ENCODE measurements around the gene RFC3. TPM values are rescaled to one million over a fixed set of nuclear protein-coding genes. Genes with fewer than 3 reads are reported as not detected.
"Not testable (repeated sequence)": the region's sequence is repeated elsewhere in the genome, so short reads cannot be mapped to it uniquely, and the experiment has no call there.

Gene RFC3
- total and polyA plus RNA-seq, 9 of the 15 experiments (the other 6 are each of a cell fraction or from before 2014, with no cell fraction given): 31.3 to 94.0 (median 54.0) TPM

- ChIA-PET POLR2A (no interaction called here), CTCF (ENCODE audit: low intra/inter-chr PET ratio) (no interaction called here)
- H3K9me3 ChIP-seq (replicated peaks; ENCODE audit: control insufficient read depth, insufficient read depth, low read depth, low read length): no peaks in the 10 kb centered on the region
- WGBS (ENCODE audit: insufficient coverage, low coverage, missing lambda C conversion rate): 19% methylated on average over 4 of the region's 4 CpGs
- H3K4me3 ChIP-seq: no peak overlapping the region
- H4K20me1 ChIP-seq (replicated peaks; ENCODE audit: control insufficient read depth, insufficient read depth, low read length): no peaks in the 10 kb centered on the region
- no peak overlapping the region for H2AFZ ChIP-seq (ENCODE audit: low read depth, low read length)
- BruUV-seq (replicated peaks): no TSS peak
- FAIRE-seq (no peak), DNase-seq (ENCODE audit: extremely low read depth in 1 of 4, low spot score in 3 of 4) (no peak), ATAC-seq (no peak)
- intact Hi-C loops (cut with micrococcal nuclease) (no loop called here), in situ Hi-C loops (cut with MboI) (no loop called here)
- H3K36me3 ChIP-seq (ENCODE audit: control insufficient read depth, insufficient read depth, low read length): no peaks in the 10 kb centered on the region
- no peaks in the 10 kb centered on the region for H3K9me1 ChIP-seq (ENCODE audit: control insufficient read depth, insufficient read depth, low read length)
- no peaks in the 10 kb centered on the region for H3K27me3 ChIP-seq (ENCODE audit: control insufficient read depth in 2 of 2, insufficient read depth in 2 of 2, low read length in 2 of 2)
- H3K27ac ChIP-seq (ENCODE audit: extremely low read depth, low read depth, low read length): no peak overlapping the region
- no peaks in the 10 kb centered on the region for H3K79me2 ChIP-seq (ENCODE audit: control insufficient read depth, insufficient read depth, low read length)
- H3K9ac ChIP-seq (ENCODE audit: insufficient read depth in 1 of 2, low read depth in 2 of 2, low read length in 2 of 2): no peak overlapping the region
- H3K4me2 ChIP-seq (ENCODE audit: insufficient read depth, low read length): no peak overlapping the region
- no peaks in the 10 kb centered on the region for H3K4me1 ChIP-seq (replicated peaks in 1 of 2; ENCODE audit: control insufficient read depth in 2 of 2, insufficient read depth in 2 of 2, low read length in 2 of 2)
- TF ChIP-seq NCOA2 (IDR thresholded peaks at IDR 0.05; ENCODE audit: partially characterized antibody in 2 of 2) (no peak), ARID2 (IDR thresholded peaks at IDR 0.05) (no peak), IRF9 (tag; IDR thresholded peaks at IDR 0.05) (no peak), PHB (CRISPR knock-in tag; IDR thresholded peaks at IDR 0.05) (no peak), ZFX (CRISPR knock-in tag; IDR thresholded peaks at IDR 0.05) (no peak), RBBP5 (IDR thresholded peaks at IDR 0.05; ENCODE audit: borderline replicate concordance, insufficient read depth, low read length, poor library complexity, severe bottlenecking) (no peak), ZNF561 (CRISPR knock-in tag; conservative IDR thresholded peaks at IDR 0.05) (no peak), BMI1 (IDR thresholded peaks at IDR 0.05; ENCODE audit: low read length) (no peak), RBM25 (IDR thresholded peaks at IDR 0.05; ENCODE audit: low read depth, low read length, severe bottlenecking) (no peak), ZNF512 (tag; IDR thresholded peaks at IDR 0.05) (no peak), RBM14 (IDR thresholded peaks at IDR 0.05; ENCODE audit: borderline replicate concordance, insufficient read depth, low read depth, low read length) (no peak), HCFC1 (IDR thresholded peaks at IDR 0.05; ENCODE audit: low read depth, low read length) (no peak), SMC3 (conservative IDR thresholded peaks at IDR 0.05; ENCODE audit: insufficient read depth, low read depth, low read length) (no peak), KAT7 (CRISPR knock-in tag; IDR thresholded peaks at IDR 0.05; ENCODE audit: borderline replicate concordance) (no peak)
Observed at GRCh38 chr13:33782631-33783030, 35.3 kb upstream of the RFC3 start.

GRCh38 chr13:33783212-33783611, 34.7 kb upstream of the RFC3 start:
- H3K9ac ChIP-seq (ENCODE audit: insufficient read depth in 1 of 2, low read depth in 2 of 2, low read length in 2 of 2); H3K4me3 ChIP-seq; FAIRE-seq; H3K4me2 ChIP-seq (ENCODE audit: insufficient read depth, low read length); H4K20me1 ChIP-seq (replicated peaks; ENCODE audit: control insufficient read depth, insufficient read depth, low read length); CTCF ChIA-PET (ENCODE audit: low intra/inter-chr PET ratio); ATAC-seq; intact Hi-C loops (cut with micrococcal nuclease); H3K9me1 ChIP-seq (ENCODE audit: control insufficient read depth, insufficient read depth, low read length); POLR2A ChIA-PET; H3K27ac ChIP-seq (ENCODE audit: extremely low read depth, low read depth, low read length); H2AFZ ChIP-seq (ENCODE audit: low read depth, low read length); H3K79me2 ChIP-seq (ENCODE audit: control insufficient read depth, insufficient read depth, low read length); H3K27me3 ChIP-seq (ENCODE audit: control insufficient read depth in 2 of 2, insufficient read depth in 2 of 2, low read length in 2 of 2); BruUV-seq (replicated peaks); in situ Hi-C loops (cut with MboI); H3K9me3 ChIP-seq (replicated peaks; ENCODE audit: control insufficient read depth, insufficient read depth, low read depth, low read length); H3K4me1 ChIP-seq (replicated peaks in 1 of 2; ENCODE audit: control insufficient read depth in 2 of 2, insufficient read depth in 2 of 2, low read length in 2 of 2); H3K36me3 ChIP-seq (ENCODE audit: control insufficient read depth, insufficient read depth, low read length); DNase-seq (ENCODE audit: extremely low read depth in 1 of 4, low spot score in 3 of 4): not testable (repeated sequence)
- WGBS (ENCODE audit: insufficient coverage, low coverage, missing lambda C conversion rate): 0% methylated on average over 2 of the region's 4 CpGs
